Retinal pigment epithelial cell (primary cell): ENCODE measurements around the gene SLCO2A1.

Experiments
- DNase-seq: peaks from one replicate; pipeline ENCODE4 v3.0.0-alpha.2; 2010; ENCODE audit warnings: low read depth
- H3K4me3 ChIP-seq: 2 replicates; pipeline ENCODE4 v1.5.1; 2011; ENCODE audit warnings: mild to moderate bottlenecking, low read length, control low read depth, moderate library complexity
- TF ChIP-seq, protein P1 (sequence below): conservative IDR thresholded peaks from 2 replicates; pipeline ENCODE4 v1.5.1; 2011; ENCODE audit warnings: low read depth, low read length, control low read depth, inconsistent platforms

SLCO2A1 gene

GRCh38 chr3:133887803-133888703 is 141.7 kb downstream of the SLCO2A1 start:
- no peak overlapping the region for H3K4me3 ChIP-seq
- DNase-seq, result no peak
- TF ChIP-seq, protein P1, sequence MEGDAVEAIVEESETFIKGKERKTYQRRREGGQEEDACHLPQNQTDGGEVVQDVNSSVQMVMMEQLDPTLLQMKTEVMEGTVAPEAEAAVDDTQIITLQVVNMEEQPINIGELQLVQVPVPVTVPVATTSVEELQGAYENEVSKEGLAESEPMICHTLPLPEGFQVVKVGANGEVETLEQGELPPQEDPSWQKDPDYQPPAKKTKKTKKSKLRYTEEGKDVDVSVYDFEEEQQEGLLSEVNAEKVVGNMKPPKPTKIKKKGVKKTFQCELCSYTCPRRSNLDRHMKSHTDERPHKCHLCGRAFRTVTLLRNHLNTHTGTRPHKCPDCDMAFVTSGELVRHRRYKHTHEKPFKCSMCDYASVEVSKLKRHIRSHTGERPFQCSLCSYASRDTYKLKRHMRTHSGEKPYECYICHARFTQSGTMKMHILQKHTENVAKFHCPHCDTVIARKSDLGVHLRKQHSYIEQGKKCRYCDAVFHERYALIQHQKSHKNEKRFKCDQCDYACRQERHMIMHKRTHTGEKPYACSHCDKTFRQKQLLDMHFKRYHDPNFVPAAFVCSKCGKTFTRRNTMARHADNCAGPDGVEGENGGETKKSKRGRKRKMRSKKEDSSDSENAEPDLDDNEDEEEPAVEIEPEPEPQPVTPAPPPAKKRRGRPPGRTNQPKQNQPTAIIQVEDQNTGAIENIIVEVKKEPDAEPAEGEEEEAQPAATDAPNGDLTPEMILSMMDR, result no peak

DNA sequence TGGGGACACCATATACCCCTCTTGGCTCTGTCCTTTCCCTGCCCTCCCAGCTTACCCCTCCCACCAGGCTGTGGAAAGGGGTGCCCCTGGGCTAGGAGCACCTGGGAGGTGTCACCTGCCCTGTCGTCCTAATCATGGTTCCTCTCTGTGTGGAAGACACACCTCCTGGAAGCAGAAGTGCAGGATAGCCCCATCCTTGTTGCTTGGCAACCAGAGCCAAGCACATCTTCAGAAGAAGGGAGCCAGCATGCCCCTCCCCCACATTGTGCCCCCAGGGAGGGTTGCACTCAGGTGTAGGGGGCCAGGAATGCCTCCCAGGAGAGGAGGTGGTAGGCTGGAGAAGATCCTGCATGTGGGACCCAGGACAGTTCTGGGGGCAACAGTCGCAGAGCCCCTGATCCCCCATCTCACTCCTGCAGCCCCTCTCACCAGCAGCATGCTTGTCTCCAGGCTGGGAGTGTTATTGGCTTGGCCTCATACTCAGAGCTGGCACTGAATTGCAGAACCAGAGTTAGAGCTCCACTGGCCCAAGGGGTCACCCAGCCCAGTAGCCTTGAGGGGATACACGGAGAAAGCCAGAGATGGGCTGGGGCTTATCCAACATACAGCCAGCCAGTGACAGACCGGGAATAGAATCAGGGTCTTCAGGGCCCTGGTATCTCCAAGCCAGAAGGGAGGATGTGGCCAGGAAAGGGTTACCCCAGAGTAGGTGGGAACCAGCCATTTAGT is 142.5 kb downstream of the SLCO2A1 start:
- no peak for DNase-seq
- no peak overlapping the region for H3K4me3 ChIP-seq
- TF ChIP-seq, protein P1, result no peak

- DNase-seq, result no peak
- H3K4me3 ChIP-seq, result no peak overlapping the region
- TF ChIP-seq, protein P1, result no peak
Observed at GRCh38 chr3:133886031-133886722, 143.5 kb downstream of the SLCO2A1 start.

DNA sequence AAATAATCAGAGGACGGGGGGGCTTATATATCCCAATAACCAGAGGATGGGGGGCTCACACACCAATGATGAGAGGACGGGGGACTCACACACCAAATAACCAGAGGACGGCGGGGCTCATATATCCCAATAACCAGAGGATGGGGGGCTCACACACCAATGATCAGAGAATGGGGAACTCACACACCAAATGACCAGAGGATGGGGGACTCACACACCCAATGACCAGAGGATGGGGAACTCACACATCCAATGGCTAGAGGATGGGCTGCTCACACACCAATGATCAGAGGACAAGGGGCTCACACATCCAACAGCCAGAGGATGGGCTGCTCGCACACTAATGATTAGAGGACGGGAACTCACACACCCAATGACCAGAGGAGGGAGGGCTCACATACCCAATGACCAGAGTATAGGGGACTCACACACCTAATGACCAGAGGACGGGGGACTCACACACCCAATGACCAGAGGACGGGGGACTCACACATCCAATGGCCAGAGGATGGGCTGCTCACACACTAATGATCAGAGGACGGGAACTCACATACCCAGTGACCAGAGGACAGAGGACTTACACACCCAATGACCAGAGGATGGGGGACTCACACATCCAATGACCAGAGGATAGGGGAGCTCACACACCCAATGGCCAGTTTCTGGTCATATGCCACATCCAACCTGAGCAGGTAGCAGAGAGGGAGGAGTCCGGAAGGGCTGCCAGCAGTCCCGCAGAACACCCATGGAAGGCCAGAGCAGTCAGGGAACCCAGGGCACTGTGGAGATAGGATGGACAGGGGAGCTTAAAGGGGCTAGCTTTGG is 144.6 kb downstream of the SLCO2A1 start:
- no peak for DNase-seq
- H3K4me3 ChIP-seq, result no peak overlapping the region

DNA sequence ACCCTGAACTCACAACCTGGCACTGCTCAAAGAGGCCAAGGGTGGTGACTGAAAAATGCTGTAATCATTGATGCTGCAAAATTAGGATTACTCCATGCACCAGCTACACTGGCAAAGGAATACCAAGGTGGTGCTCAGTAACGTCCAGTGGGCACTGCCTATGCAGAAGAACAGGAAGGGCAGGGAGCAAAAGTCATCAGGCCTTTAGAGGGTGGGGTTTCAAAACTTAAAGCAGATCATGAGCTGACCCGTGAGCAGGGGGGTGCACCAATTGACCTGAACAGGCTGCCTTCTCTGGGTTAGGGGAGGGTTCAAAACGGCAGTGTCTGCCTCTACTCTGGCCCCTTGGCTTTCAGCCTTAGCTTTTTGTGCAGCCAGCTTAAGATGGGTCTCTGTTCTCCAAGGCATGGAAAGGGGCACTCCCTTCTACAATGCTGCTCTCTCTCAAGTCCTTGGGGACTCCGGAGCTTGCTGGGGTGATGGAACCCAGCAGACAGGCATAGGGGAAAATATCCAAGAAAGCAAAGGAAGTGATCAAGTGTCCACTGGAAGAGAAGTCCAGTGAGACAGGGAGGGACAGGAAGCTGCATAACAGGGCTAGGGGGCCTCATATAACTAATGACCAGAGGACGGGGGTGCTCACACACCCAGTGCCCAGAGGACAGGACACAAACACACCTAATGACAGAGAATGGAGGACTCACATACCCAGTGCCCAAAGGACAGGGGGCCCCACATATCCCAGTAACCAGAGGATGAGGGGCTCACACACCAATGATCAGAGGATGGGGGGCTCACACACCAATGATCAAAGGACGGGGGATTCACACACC is 145.5 kb downstream of the SLCO2A1 start:
- DNase-seq, result no peak
- TF ChIP-seq, protein P1, result no peak

More for the DNA sequence above, 144.6 kb downstream of the SLCO2A1 start:
- TF ChIP-seq, protein P1, result no peak

GRCh38 chr3:133883641-133884040 is 146.1 kb downstream of the SLCO2A1 start:
- H3K4me3 ChIP-seq, result no peak overlapping the region

More for the DNA sequence above, 145.5 kb downstream of the SLCO2A1 start:
- no peak overlapping the region for H3K4me3 ChIP-seq

More at GRCh38 chr3:133883641-133884040, 146.1 kb downstream of the SLCO2A1 start:
- DNase-seq, result no peak
- TF ChIP-seq, protein P1, result no peak
